ENCODE measurements around the gene REM1. TPM values are rescaled to one million over a fixed set of nuclear protein-coding genes. Genes with fewer than 3 reads are reported as not detected.

Gene REM1
- total RNA-seq, 1 donor from 2014 or later, result 31.0 TPM

- intact Hi-C loops (cut with DNase I), result no loop called here
These were observed 14.1 kb downstream of the REM1 start for GRCh38 chr20:31489152-31489551.

GRCh38 chr20:31490752-31491151 is 15.7 kb downstream of the REM1 start:
- Histone ChIP-seq H3K4me3 (no peak overlapping the region), H3K9me3 (no peaks in the 10 kb centered on the region), H3K36me3 (no peaks in the 10 kb centered on the region), H3K27ac (no peak overlapping the region), H3K27me3 (no peaks in the 10 kb centered on the region), H3K4me1 (peaks cover 3 to 11% of the 10 kb centered on the region in 2 donors)
- no peak for TF ChIP-seq CTCF (IDR thresholded peaks at IDR 0.05)
- DNase-seq (ENCODE audit: low spot score in 2 of 2), result no peak
- intact Hi-C loops (cut with DNase I), result no loop called here

More at GRCh38 chr20:31489152-31489551, 14.1 kb downstream of the REM1 start:
- no peaks in the 10 kb centered on the region for H3K27me3 ChIP-seq
- no peaks in the 10 kb centered on the region for H3K36me3 ChIP-seq
- no peak overlapping the region for H3K4me3 ChIP-seq
- no peaks in the 10 kb centered on the region for H3K9me3 ChIP-seq
- peaks cover 3 to 14% of the 10 kb centered on the region in 2 donors for H3K4me1 ChIP-seq
- TF ChIP-seq CTCF (IDR thresholded peaks at IDR 0.05), result no peak
- no peak overlapping the region for H3K27ac ChIP-seq
- no peak for DNase-seq (ENCODE audit: low spot score in 2 of 2)

- Histone ChIP-seq H3K9me3 (no peaks in the 10 kb centered on the region), H3K4me3 (no peak overlapping the region), H3K36me3 (no peaks in the 10 kb centered on the region), H3K27me3 (no peaks in the 10 kb centered on the region), H3K4me1 (peaks cover 0 to 18% of the 10 kb centered on the region in 2 donors), H3K27ac (no peak overlapping the region)
- intact Hi-C loops (cut with DNase I), result no loop called here
- TF ChIP-seq CTCF (IDR thresholded peaks at IDR 0.05), result peak in 1 of 3 experiments; percentile 28
- no peak for DNase-seq (ENCODE audit: low spot score in 2 of 2)
These were observed 19.0 kb downstream of the REM1 start for GRCh38 chr20:31494131-31494530.

- H3K4me1 ChIP-seq, result peaks cover 0 to 18% of the 10 kb centered on the region in 2 donors
- peak in 1 of 2 donors; percentile 93 for DNase-seq (ENCODE audit: low spot score in 2 of 2)
- TF ChIP-seq CTCF (IDR thresholded peaks at IDR 0.05), result no peak
- H3K27ac ChIP-seq, result peak overlapping the region; percentile 59 to 86
- no peaks in the 10 kb centered on the region for H3K9me3 ChIP-seq
- peak overlapping the region; percentile 26 to 48 for H3K4me3 ChIP-seq
- no peaks in the 10 kb centered on the region for H3K36me3 ChIP-seq
- H3K27me3 ChIP-seq, result no peaks in the 10 kb centered on the region
- intact Hi-C loops (cut with DNase I), result loop anchor here (1.0 kb wide), 1 partner anchor 22 kb away; the partner anchor contains the start of genes DEFB124 and REM1
These were observed 21.7 kb downstream of the REM1 start for GRCh38 chr20:31496761-31497295.

DNA sequence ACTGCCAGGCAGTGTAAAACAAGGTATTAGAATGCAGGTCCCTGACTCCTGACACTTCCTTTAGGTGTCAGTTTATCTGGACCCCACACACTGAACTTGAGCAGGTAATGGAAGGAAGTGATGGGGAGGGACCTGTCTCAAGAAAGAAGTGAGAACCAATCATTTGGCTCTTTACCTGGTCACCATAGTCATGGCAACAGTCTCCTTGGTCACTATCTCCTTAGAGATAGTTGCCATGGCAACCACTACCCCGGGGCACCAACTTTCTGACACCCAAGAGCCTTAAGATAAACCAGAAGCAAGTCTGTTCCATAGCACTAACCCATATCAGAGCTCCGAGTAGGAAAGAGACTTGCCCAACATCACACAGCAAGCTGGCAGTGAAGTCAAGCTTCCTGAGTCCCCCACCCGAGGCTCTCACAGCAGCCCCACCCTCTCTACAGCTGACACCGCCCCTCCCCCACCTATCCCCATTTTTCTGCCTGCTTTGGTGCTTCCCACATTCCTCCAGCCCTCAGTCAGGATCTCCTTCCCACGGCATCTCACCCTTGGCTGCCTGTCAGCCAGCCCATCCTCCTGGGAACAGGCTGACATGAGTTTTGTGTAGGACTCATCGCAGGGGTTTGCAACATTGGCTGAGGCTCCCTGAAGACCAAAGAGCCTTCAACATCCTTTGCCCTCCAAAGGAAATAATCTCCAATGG is 22.9 kb downstream of the REM1 start:
- TF ChIP-seq CTCF (IDR thresholded peaks at IDR 0.05), result no peak
- H3K36me3 ChIP-seq, result no peaks in the 10 kb centered on the region
- no peaks in the 10 kb centered on the region for H3K9me3 ChIP-seq
- peaks cover 0 to 18% of the 10 kb centered on the region in 2 donors for H3K4me1 ChIP-seq
- DNase-seq (ENCODE audit: low spot score in 2 of 2), result peak in 1 of 2 donors; percentile 72
- intact Hi-C loops (cut with DNase I), result loop anchor here (1.0 kb wide), 1 partner anchor 23 kb away; the partner anchor contains the start of genes DEFB124 and REM1
- H3K4me3 ChIP-seq, result no peak overlapping the region
- H3K27me3 ChIP-seq, result no peaks in the 10 kb centered on the region
- H3K27ac ChIP-seq, result peak overlapping the region; percentile 59 to 86

Measured in ascending aorta (tissue), 2 donors.